NCI-H2196 treated with DMSO at 0.1 percent for 48 hours (cell line): ENCODE data around the gene IL5RA.

Experiments used
- DNase-seq: peaks from one replicate; lab custom pipeline; 2025; ENCODE audit not compliant: unreplicated experiment; lab: John Stamatoyannopoulos, UW

Gene IL5RA

GRCh38 chr3:3107858-3108257 is 2.3 kb downstream of the IL5RA start:
- no peak for DNase-seq

- DNase-seq: no peak
These were observed 3.0 kb downstream of the IL5RA start for GRCh38 chr3:3107181-3107580.

GRCh38 chr3:3105815-3106214 is 4.4 kb downstream of the IL5RA start:
- DNase-seq: no peak

DNA sequence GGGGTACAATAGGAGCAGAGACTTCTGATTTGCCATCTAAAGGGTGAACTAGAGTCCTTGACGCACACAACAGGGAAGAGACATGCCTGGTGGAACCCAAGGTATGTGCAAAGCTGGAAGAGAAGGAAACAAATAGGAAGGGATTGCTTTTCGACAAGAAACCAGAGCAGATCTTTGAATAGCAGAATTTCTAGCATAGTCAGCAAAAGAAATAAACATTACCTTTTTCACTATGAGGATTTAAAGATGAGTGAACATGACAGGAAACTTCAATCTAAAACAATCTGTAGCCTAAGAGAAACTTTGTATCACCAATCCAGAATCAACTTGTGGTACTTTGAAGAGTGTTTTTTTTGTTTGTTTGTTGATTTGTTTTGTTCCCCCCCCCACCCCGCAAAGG is 4.9 kb downstream of the IL5RA start:
- DNase-seq: no peak

GRCh38 chr3:3102751-3103150 is 7.4 kb downstream of the IL5RA start:
- DNase-seq: no peak

- no peak for DNase-seq
These were observed 8.3 kb downstream of the IL5RA start for GRCh38 chr3:3101660-3102458.

DNA sequence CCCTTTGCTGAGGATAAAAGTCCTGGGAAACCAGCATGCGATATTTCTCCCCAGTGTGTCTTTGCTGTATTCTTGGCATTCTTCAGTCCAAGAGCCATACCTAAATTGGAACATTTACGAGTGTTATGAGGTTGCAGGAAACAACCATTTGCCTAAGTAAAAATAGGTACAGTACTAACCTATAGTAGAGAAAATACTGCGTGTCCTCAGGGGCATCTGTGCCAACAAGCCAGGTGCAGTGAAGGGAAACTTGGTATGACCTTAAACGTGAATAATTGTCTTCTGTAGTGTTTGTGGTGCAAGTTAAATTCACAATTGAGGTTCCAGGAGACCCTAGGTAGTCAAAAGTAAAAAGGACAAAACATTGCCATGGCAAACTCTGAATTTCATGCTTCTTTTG is 12.2 kb downstream of the IL5RA start:
- no peak for DNase-seq

DNA sequence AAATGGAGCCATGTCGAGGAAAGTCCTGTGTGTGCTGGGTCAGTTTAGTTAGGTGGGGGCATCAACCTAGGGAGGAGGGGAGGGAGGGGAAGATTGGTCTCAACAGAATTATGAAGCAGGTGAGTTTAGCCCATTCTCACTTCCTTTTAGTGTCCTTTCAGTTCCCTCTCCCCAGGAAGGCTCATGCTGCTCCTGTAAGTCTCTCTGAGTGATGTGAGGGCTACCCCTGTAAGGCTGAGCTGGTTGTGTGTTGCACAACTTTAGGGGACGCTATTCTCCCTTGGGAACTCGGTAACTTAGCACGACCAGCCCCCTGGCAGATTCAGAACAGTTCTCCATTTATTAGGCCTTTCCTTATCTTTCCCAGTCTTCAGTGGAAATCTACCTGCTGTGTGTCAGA is 21.2 kb downstream of the IL5RA start:
- DNase-seq: no peak

GRCh38 chr3:3087716-3088465 is 22.3 kb downstream of the IL5RA start:
- DNase-seq: no peak

DNA sequence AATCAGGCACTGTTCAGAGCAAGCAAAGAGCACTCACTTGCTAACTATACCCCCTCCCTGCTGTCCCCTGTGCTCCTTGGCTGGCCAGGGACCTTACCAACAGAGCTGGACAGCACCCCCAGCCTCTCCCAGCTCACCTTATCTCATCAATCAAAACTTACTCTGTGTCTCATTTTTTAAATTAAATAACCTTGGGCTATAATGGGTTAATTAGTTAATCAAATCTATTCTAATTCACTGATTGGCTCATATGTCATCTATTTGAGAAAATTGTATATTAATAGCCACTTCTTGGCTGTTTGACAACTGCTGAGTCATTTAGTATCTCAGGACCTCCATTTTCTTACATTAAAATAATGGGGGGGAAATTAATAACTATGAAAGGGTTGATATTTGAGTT is 22.9 kb downstream of the IL5RA start:
- no peak for DNase-seq

DNA sequence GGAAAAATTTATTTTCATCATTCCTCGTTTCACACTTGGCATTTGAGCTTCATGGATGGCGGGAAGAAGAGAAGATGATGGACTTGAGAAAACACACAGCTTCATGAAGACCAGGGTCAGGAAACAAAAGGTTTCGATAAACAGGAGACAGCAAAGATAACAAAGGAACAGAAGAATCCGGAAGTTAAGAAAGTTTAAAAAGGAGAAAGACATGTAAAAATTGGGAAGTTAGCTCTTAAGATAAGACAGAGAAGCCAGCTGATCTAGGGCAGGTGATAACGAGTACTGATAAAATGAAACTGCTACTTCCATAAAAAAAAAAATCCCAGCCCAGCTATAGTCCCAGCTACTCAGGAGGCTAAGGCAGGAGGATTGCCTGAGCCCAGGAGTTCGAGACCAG is 23.9 kb downstream of the IL5RA start:
- no peak for DNase-seq

DNA sequence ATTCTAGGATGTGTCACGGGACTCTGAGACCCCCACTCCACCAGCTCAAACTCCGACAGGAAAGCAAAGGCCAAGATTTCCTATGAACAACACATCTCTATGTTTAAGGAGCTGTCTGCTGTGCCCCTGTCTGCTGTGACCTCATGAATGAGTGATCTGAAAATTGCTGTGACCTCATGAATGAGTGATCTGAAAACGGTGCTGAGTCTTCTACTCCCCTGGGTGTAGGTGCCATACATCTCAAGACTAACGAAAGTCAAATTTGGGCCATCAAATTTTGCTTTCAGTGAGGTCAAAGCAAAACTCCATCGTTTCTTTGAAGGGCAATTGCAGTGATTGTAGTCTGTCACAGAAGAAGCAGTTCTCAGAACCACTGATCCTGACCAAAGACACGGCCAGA is 24.4 kb downstream of the IL5RA start:
- DNase-seq: no peak

DNA sequence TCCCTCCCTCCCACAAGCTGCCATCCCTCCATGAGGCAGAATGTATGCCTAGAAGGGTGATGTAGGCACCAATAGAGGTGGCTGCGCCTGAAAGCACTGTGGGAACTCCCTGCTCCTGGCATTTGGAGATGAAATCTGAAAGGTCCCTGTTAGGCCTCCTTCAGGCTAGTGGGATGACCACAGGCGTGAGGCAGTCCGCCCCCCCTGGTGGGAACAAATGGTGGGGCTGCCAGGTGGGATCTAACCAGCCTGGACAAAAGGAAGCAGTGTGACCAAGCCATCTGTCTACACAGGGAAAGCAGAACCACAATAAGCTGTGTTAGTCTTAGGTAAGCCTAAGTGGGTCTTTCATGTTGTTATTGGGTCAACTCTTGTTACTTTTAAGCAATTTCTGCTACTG is 25.3 kb downstream of the IL5RA start:
- DNase-seq: no peak

DNA sequence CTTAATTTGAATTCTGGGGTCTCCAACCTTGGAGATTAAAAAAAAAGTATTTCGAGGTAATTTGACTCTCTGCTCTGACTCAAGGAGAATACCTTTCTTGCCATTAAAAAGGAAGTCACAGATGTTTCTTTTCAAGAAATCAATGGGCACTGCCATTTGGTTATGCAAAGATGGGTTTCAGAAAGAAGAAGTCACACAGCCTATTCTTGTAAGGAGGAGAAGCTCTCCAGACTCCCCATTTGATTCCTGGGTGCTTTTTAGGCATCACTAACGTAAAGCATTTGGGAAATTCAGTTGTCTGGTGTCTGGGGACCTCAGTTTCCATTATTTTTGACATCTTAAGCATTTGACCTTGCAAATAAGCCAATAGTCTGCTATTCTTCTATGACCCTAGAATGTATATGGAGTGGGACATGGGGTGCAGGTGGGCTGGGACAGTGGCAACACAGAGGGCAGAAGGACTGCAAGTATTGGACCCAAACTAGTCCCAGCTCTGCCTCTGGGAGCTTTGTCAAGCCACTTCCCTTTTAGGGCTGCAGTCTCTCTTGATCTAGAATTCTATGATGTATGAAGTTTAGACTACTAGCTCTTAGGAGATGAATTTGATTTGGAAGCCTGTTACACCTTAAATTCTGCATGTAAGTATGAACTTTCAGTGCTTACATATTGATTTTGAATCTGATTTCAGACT is 27.8 kb downstream of the IL5RA start:
- DNase-seq: no peak

- no peak for DNase-seq
These were observed 28.6 kb downstream of the IL5RA start for GRCh38 chr3:3081381-3082233.

- DNase-seq: no peak
These were observed 29.9 kb downstream of the IL5RA start for GRCh38 chr3:3080309-3080708.

GRCh38 chr3:3074551-3075257 is 35.5 kb downstream of the IL5RA start:
- DNase-seq: no peak

- DNase-seq: no peak
These were observed 39.0 kb downstream of the IL5RA start for GRCh38 chr3:3071136-3071535.

GRCh38 chr3:3069723-3070122 is 40.5 kb downstream of the IL5RA start:
- no peak for DNase-seq

GRCh38 chr3:3068358-3068881 is 41.8 kb downstream of the IL5RA start:
- no peak for DNase-seq
